Sigmoid colon (tissue), 7 donors: Measurements from ENCODE around the gene ADAMTS12. TPM values are rescaled to one million over a fixed set of nuclear protein-coding genes. Genes with fewer than 3 reads are reported as not detected.

Experiments
- DNase-seq: peaks from one replicate; pipeline ENCODE4 v3.0.0-alpha.2; 2019
- H3K27ac ChIP-seq, 4 donors: fragments of 200-600 bp; sonication (generic); one replicate each; pipeline ENCODE4 v1.5.1; 2016 to 2019; ENCODE audit warnings: mild to moderate bottlenecking in 1 of 4
- H3K27me3 ChIP-seq, 3 donors: fragments of 200-600 bp; sonication (generic); one replicate each; pipeline ENCODE4 v1.5.1; 2019; ENCODE audit warnings: mild to moderate bottlenecking in 1 of 3
- H3K36me3 ChIP-seq, 4 donors: fragments of 200-600 bp; sonication (generic); one replicate each; pipeline ENCODE4 v1.5.1; 2016 to 2019
- H3K4me1 ChIP-seq, 4 donors: fragments of 200-600 bp; sonication (generic); one replicate each; pipeline ENCODE4 v1.5.1; 2017 to 2019
- H3K4me3 ChIP-seq, 4 donors: fragments of 200-600 bp; sonication (generic); one replicate each; pipeline ENCODE4 v1.5.1; 2017 to 2019; ENCODE audit warnings: mild to moderate bottlenecking in 2 of 4, moderate library complexity in 1 of 4
- H3K9me3 ChIP-seq, 4 donors: fragments of 200-600 bp in 3 of 4; sonication (generic) in 3 of 4; one replicate each; pipeline versions ENCODE4 v1.5.1 to v1.6.1; 2013 to 2019
- CTCF ChIP-seq, 4 experiments: fragments of 450-650 bp in 3 of 4; fragments of 200-600 bp in 1 of 4; IDR thresholded peaks; one replicate each; pipeline ENCODE4 v1.5.1; 2016 to 2019; ENCODE audit warnings: antibody characterized with exemption in 4 of 4, mild to moderate bottlenecking in 3 of 4, moderate library complexity in 2 of 4
- EP300 ChIP-seq, 4 donors: sonication (generic); formaldehyde crosslinking; IDR thresholded peaks; one replicate each; pipeline ENCODE4 v1.6.1; 2017; ENCODE audit warnings: antibody characterized with exemption in 4 of 4
- POLR2A ChIP-seq, 2 donors: fragments of 450-650 bp; IDR thresholded peaks; one replicate each; pipeline ENCODE4 v1.6.1; 2016; ENCODE audit warnings: antibody characterized with exemption in 2 of 2, mild to moderate bottlenecking in 2 of 2, moderate library complexity in 2 of 2
- POLR2AphosphoS5 ChIP-seq, 4 donors: sonication (generic); formaldehyde crosslinking; IDR thresholded peaks; one replicate each; pipeline ENCODE4 v1.6.1; 2017; ENCODE audit warnings: antibody characterized with exemption in 4 of 4
- WGBS, 2 donors: extraction: QIAGEN DNeasy Blood & Tissue Kit; methylation state at CpG; one replicate each; pipeline ENCODE4 v1.1.7; 2013; 5-methylcytosine and 5-hydroxymethylcytosine counted together
- intact Hi-C: fragments of 100-400 bp; cut with DNase I; formaldehyde crosslinking; loops from one replicate; pipeline ENCODE4 v1.15.1; 2023
- polyA plus RNA-seq, 3 donors: library from polyadenylated mRNA; stranded (reverse); fragments of 200-250 nt; gene quantifications; one replicate each; pipeline ENCODE4 v1.2.3, GENCODE V29; 2013
- total RNA-seq, 4 donors: library from RNA; depleted of rRNA; stranded (reverse); fragments of >200 nt; gene quantifications; one replicate each; pipeline ENCODE4 v1.1.0, GENCODE V29; 2016
- donor health status: healthy with polysubstance abuse.
- donor health status: Bipolar disorder and iron deficiency.
- donor health status: healthy.

ADAMTS12 gene
- total and polyA plus RNA-seq, 7 donors = 0.42 to 5.4 (median 2.7) TPM; not detected in 1

- Histone ChIP-seq H3K27me3 (no peaks in the 10 kb centered on the region), H3K4me1 (no peaks in the 10 kb centered on the region), H3K36me3 (no peaks in the 10 kb centered on the region), H3K9me3 (no peaks in the 10 kb centered on the region), H3K4me3 (no peak overlapping the region), H3K27ac (peak overlapping the region in 1 of 4 donors; percentile 23)
- TF ChIP-seq EP300 (IDR thresholded peaks at IDR 0.05) = no peak
- no peak for TF ChIP-seq POLR2AphosphoS5 (IDR thresholded peaks at IDR 0.05)
- TF ChIP-seq CTCF (IDR thresholded peaks at IDR 0.05) = no peak
- no peak for TF ChIP-seq POLR2A (IDR thresholded peaks at IDR 0.05)
- intact Hi-C loops = no loop called here
- no peak for DNase-seq
Measured at GRCh38 chr5:33491941-33492340, 399.8 kb downstream of the ADAMTS12 start.

DNA sequence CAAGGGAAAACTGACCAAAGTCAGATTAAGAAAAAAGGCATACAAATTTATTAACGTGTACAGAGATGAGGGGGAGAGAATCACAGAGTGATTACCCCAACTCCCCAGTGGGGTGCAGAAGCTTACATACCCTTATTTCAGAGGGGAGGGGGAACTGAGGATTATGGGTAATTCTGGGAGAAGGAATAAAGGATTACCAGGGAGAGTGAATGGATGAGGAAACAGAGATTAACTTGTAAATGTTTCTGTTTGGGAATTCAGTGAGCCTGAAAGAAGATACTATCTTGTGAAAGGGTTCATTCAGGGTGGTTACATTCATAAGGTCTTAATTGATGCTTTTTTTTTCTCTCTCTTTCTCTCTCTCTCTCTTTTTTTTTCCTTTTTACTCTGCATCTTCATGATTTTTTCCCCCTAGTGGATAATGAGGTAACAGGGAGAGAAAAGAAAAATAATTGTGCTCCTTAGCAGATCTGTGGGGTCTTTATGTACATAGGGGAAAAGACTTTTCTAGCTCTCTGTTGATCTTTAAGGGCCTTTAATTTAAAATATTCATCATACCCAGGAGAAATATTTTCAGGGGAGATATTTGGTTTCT is 401.6 kb downstream of the ADAMTS12 start:
- Histone ChIP-seq H3K4me3 (no peak overlapping the region), H3K4me1 (no peaks in the 10 kb centered on the region), H3K27ac (no peak overlapping the region), H3K27me3 (no peaks in the 10 kb centered on the region), H3K9me3 (no peaks in the 10 kb centered on the region), H3K36me3 (no peaks in the 10 kb centered on the region)
- intact Hi-C loops = no loop called here
- WGBS, 2 donors = 81 to 84% methylated on average over 1 of the region's 1 CpG
- TF ChIP-seq CTCF (IDR thresholded peaks at IDR 0.05) (no peak), POLR2A (IDR thresholded peaks at IDR 0.05) (no peak), POLR2AphosphoS5 (IDR thresholded peaks at IDR 0.05) (no peak), EP300 (IDR thresholded peaks at IDR 0.05) (no peak)
- DNase-seq = no peak

DNA sequence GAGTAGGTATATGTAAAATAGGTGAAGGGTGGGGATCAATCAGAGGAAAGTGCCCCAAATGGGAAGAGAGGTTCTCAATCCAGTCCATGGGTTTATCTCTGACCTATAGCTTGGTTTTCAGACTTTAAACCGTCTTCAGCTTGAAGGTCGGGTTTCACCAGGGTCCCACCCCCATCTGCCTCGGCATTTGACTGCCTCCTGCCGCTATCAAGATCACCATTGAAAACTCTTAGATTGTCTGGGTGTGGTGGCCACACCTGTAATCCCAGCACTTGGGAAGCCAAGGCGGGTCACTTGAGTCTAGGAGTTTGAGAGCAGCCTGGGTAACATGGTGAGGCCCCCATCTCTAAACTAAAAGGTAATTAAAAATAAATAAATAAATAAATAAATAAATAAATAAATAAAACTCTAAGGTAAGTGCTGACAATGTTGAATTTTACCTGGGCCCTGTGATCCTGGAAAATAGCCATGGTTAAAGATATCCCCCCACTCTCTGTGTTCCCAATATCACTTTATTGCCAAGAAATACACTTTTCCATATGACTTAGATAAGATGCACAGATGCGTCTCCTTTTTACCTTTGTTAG is 402.2 kb downstream of the ADAMTS12 start:
- Histone ChIP-seq H3K27ac (no peak overlapping the region), H3K27me3 (no peaks in the 10 kb centered on the region), H3K4me1 (no peaks in the 10 kb centered on the region), H3K36me3 (no peaks in the 10 kb centered on the region), H3K4me3 (no peak overlapping the region), H3K9me3 (no peaks in the 10 kb centered on the region)
- DNase-seq = no peak
- WGBS, 2 donors = 51 to 89% methylated on average over 6 of the region's 6 CpGs
- TF ChIP-seq EP300 (IDR thresholded peaks at IDR 0.05) (no peak), POLR2A (IDR thresholded peaks at IDR 0.05) (no peak), CTCF (IDR thresholded peaks at IDR 0.05) (no peak), POLR2AphosphoS5 (IDR thresholded peaks at IDR 0.05) (no peak)
- intact Hi-C loops = no loop called here

DNA sequence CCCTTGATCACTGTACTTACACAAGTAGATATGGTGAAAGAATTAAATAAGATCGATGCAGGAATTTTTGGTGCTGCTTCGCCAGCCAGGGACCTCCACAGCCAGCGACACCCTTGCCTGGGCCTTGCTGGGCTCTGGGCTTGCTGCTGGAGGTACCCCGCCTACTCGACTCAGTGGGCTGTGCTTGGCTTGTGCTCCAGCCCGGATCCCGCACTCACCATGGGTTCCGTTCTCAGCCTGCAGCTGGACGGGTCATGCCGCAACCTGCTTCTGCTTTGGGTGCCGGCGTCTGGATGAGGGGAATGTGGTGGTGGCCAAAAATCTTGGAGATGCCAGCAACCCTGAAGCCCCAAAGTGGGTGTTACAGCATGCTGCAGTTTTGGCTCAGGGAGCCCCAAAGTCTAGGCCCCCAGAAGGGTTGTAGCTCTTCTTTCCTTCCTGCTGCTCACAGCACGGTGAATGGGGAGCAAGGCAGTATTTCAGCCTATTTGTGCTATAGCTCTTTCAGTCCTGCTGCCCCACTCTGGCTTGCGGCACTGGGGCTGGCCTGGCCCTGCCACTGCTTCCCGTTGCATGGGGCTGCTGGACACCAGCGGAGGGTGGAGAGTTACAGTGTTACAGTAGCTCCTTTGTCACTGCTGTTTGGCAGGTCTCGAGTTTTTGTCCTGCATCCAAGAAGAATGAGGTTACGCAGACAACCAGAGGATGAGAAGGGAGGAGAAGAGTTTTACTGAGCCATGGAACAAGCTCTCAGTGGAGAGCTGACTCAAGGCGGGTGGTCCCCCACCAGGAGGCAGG is 403.0 kb downstream of the ADAMTS12 start:
- TF ChIP-seq CTCF (IDR thresholded peaks at IDR 0.05) (no peak), POLR2A (IDR thresholded peaks at IDR 0.05) (no peak), EP300 (IDR thresholded peaks at IDR 0.05) (no peak), POLR2AphosphoS5 (IDR thresholded peaks at IDR 0.05) (no peak)
- no peak for DNase-seq
- intact Hi-C loops = no loop called here
- WGBS, 2 donors = 93 to 97% methylated on average over 19 of the region's 19 CpGs
- no peak overlapping the region for H3K27ac ChIP-seq
- no peaks in the 10 kb centered on the region for H3K9me3 ChIP-seq
- H3K4me3 ChIP-seq = no peak overlapping the region
- H3K27me3 ChIP-seq = no peaks in the 10 kb centered on the region
- no peaks in the 10 kb centered on the region for H3K36me3 ChIP-seq
- no peaks in the 10 kb centered on the region for H3K4me1 ChIP-seq
